Neural progenitor cell (in vitro differentiated cells): Measurements from ENCODE around the gene PPP1R3A.

Source experiments
- EZH2 ChIP-seq: fragments of 200-600 bp; sonication (generic); IDR thresholded peaks from 2 replicates; pipeline ENCODE4 v1.6.1; 2017; ENCODE audit warnings: antibody characterized with exemption, mild to moderate bottlenecking, moderate library complexity
- TF ChIP-seq, protein P1 (sequence below): fragments of 200-600 bp; sonication (generic); IDR thresholded peaks from 2 replicates; pipeline ENCODE4 v1.5.1; 2017; ENCODE audit warnings: antibody characterized with exemption, mild to moderate bottlenecking

DNA sequence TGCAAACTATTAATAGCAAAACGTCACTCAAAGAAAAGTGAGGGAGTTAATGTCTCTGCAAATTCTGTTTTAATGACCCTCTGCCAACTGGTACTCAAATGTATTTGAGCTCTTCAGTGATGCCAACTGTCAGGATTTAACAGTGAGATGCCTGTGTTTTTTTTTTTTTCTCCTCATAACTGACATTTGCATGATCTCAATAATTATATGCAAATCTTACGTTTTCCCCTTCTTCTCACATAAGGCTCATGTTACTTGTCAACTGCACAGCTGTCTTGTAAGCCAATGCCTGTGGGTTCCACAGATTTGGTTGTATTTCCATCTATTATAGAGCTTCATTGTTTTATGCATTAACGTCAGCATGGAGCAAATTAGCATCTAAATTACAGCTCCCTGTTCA lies 38.2 kb downstream of the PPP1R3A start:
- TF ChIP-seq, protein P1, sequence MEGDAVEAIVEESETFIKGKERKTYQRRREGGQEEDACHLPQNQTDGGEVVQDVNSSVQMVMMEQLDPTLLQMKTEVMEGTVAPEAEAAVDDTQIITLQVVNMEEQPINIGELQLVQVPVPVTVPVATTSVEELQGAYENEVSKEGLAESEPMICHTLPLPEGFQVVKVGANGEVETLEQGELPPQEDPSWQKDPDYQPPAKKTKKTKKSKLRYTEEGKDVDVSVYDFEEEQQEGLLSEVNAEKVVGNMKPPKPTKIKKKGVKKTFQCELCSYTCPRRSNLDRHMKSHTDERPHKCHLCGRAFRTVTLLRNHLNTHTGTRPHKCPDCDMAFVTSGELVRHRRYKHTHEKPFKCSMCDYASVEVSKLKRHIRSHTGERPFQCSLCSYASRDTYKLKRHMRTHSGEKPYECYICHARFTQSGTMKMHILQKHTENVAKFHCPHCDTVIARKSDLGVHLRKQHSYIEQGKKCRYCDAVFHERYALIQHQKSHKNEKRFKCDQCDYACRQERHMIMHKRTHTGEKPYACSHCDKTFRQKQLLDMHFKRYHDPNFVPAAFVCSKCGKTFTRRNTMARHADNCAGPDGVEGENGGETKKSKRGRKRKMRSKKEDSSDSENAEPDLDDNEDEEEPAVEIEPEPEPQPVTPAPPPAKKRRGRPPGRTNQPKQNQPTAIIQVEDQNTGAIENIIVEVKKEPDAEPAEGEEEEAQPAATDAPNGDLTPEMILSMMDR, result no peak
- TF ChIP-seq EZH2, result no peak
